ENCODE results near the gene SGCA.

DNA sequence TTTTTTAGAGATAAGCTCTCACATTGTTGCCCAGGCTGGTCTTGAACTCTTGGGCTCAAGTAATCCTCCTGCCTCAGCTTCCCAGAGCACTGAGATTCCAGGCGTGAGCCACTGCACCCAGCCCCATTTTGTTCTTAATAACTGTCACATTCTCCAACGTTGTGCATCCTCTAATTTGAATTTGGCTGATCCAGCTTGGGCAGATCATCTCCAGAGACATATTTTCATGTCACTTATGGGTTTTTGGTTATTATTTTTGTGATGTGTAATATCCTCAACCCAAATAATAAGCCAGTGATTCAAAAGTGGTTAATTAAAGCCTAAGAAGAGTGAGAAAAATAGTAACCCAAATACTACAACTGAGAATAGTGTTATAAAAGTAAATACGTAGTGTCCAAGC is 51.8 kb downstream of the SGCA start:
- TF ChIP-seq POLR2AphosphoS5 (IDR thresholded peaks at IDR 0.05) (no peak), EP300 (conservative IDR thresholded peaks at IDR 0.05; ENCODE audit: poor library complexity, severe bottlenecking) (no peak), CTCF (IDR thresholded peaks at IDR 0.05; ENCODE audit: poor library complexity, severe bottlenecking) (no peak), REST (IDR thresholded peaks at IDR 0.05; ENCODE audit: borderline replicate concordance) (no peak), TAF1 (IDR thresholded peaks at IDR 0.05; ENCODE audit: low read depth) (no peak), EZH2 (IDR thresholded peaks at IDR 0.05; ENCODE audit: borderline replicate concordance, insufficient read depth, low read length, poor library complexity, severe bottlenecking) (no peak), RAD21 (conservative IDR thresholded peaks at IDR 0.05) (no peak), MXI1 (conservative IDR thresholded peaks at IDR 0.05; ENCODE audit: poor library complexity, severe bottlenecking) (no peak)
